Measurements from ENCODE around the gene RPTOR.
"Not testable (repeated sequence)": the region's sequence is repeated elsewhere in the genome, so short reads cannot be mapped to it uniquely, and the experiment has no call there.

RPTOR gene

DNA sequence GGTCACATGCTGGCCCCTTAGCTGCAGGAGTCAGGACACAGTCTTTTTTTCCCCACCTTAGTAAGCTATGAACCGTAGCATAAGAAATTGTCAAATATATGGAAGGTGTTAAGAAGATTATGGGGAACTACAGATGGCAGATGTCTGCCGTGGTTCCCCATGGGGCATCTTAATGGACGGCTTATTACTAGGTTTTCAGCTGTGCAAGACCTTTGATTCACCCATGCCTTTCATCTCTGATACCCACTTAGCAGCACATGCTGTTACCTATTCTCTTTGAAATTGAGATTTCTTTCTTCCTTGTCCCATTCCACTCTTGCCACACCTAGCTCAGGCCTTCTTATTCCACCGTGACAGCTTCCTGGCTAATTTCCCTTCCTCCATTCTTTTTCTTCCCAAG lies 70.7 kb downstream of the RPTOR start:
- no peak for DNase-seq (ENCODE audit: low spot score)

DNA sequence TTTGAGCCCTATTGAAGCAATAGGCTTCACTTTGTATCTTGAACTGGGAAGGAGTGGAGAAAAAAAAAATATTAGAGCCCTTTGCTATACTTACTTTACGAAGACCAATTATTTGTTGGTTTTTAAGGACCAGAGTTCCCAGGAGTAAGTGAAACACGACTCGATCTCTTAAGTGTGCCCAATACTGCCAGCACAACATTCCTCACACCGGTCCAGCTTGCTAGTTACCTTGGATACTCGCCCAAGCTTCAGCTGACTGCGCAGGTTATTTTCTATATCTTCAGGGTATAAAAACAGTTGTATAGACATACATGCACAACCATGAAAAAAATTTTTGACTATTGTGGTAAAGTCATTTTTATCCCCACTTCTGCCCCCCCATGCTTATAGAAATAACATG lies 72.1 kb downstream of the RPTOR start:
- DNase-seq (ENCODE audit: low spot score) = no peak

DNA sequence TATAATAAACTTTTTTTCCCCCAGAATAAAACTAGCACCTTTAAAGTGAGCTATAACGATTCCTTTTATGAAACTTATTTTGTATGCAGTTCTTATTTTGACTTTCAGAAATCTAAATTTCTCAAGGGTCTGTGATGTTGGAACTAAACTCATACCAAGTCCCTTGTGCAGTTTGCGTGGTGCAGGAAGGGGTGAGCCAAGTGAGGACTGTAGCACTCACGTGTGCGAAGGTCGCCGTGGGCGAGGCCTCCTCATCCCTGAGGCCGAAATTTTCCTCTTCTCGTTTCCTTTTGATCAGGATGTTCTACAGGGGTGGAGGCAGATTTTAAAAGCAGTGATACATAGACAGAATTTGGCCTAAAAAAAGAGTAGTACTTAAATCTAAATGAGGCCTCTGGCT lies 73.7 kb downstream of the RPTOR start:
- DNase-seq (ENCODE audit: low spot score) = no peak

DNA sequence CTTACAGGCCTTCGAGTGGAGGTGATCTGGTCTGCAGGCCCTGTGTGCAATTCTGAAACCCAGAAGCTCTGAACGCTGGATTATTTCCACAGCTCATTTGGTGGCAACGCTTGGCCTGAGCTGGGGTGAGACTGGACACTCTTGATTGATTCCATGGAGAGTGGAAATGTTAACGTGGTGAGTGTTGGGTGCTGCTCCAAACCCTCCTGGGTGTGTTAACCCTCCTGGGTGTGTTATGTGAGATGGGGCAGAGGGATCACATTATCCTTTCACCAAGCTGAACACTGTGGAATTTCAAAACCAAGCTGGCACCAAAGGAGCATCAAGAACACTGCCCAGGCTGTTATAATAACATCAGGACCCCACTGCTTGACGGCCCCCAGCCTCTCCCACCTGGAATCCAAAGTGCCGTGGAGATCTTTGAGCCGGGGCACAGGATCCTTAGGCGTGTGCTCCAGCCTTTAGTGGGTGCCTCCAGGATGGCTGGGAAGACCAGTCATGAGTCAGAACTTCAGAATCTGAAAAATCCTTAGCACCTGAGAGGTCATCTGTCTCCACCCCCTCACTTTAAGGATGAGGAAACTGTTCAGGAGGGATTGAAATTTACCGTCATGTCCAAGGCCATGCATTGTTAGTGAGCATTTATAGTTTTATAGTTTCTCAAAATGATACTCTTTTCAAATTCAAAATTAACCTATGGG lies 75.0 kb downstream of the RPTOR start:
- no peak for DNase-seq (ENCODE audit: low spot score)

DNA sequence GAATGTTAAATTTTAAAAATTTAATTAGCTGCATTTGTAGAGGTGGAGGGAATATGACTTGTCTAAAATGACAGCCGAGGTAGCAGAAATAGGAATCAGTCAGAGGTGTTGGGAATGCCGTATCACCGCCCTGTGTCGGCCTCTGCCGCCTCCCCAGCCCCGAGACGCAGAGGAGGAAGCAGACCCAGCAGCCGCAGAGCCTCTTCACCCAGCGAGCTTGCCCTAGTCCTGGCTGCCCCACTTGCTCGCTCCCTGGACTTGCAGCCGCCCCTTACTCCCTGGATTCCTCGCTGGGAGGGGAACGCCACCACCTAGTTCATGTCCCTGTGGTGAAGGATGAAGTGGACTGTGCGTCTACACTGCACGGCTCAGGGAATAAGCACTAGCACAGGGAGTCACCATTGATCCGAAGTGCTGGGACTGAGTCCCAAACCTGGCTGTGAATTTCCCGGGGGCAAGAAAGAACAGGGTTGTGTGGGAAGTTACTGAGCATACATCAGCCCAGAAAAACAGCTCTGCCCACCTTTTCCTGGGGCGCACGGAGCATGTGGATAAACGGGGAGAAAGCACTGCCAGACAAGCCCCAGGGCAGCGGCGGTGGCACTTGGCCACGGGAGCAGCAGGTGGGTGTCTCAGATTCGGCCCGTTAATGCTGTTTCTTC lies 76.8 kb downstream of the RPTOR start:
- DNase-seq (ENCODE audit: low spot score) = no peak

DNA sequence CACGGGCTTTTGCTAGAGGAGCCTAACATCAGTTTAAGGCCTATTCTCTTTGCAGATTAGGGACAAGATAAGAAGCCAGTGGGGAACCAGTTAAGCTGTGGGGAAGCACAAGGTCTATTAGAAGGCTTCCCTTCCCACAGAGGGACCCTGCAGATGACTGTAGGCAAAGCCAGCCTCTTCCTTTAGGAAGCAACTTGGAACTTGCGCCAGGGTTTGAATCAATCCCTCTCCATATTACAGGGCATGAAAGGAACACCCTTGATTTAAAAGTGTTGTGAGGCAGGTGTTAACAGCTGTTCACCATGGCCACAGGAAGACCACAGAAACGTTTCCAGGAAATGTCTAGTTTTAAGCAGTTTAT lies 77.3 kb downstream of the RPTOR start:
- no peak for DNase-seq (ENCODE audit: low spot score)

DNA sequence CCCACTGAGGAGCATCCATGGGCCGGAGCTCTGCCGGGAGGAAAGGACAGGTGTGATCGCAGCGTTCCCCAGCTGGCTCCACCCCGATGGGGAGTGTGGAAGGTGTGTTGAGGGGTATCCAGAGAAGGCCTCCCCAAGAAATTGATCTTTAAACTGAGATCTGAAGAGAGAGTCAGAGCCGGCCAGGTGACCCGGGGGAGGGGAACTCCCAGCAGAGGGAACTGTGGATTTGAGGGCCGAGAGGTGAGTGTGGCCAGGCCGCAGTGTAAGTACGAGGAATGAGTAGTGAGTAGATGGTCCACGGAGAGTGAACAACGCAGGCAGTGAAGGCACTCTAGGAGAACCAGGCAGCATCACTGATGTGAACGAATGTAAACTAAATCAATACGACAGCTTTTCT lies 80.2 kb downstream of the RPTOR start:
- DNase-seq (ENCODE audit: low spot score) = no peak

DNA sequence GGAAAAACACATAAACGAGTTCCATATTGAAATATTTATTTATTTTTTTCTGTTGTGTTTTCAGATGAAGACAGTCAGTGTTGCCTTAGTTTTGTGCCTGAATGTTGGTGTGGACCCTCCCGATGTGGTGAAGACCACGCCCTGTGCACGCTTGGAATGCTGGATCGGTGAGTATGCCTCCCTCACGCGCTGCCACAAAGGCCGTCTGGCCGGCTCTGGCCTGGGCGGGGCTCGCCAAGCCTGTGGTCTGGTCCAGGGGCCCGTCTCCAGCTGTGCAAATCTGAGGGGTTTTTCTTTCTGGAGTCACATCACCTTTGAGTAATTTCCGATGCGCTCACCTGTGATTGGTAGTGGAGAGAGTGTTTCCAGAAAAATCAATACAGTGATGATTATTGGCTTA lies 81.0 kb downstream of the RPTOR start:
- DNase-seq (ENCODE audit: low spot score) = no peak

DNA sequence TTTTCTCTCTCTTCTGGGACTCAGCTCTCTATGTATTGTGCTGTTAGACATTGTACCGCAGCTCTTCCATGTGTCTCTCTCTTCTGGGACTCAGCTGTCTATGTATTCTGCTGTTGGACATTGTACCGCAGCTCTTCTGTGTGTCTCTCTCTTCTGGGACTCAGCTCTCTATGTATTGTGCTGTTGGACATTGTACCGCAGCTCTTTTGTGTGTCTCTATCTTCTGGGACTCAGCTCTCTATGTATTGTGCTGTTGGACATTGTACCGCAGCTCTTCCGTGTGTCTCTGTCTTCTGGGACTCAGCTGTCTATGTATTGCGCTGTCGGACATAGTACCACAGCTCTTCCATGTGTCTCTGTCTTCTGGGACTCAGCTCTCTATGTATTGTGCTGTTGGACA lies 84.2 kb downstream of the RPTOR start:
- not testable (repeated sequence) for DNase-seq (ENCODE audit: low spot score)

DNA sequence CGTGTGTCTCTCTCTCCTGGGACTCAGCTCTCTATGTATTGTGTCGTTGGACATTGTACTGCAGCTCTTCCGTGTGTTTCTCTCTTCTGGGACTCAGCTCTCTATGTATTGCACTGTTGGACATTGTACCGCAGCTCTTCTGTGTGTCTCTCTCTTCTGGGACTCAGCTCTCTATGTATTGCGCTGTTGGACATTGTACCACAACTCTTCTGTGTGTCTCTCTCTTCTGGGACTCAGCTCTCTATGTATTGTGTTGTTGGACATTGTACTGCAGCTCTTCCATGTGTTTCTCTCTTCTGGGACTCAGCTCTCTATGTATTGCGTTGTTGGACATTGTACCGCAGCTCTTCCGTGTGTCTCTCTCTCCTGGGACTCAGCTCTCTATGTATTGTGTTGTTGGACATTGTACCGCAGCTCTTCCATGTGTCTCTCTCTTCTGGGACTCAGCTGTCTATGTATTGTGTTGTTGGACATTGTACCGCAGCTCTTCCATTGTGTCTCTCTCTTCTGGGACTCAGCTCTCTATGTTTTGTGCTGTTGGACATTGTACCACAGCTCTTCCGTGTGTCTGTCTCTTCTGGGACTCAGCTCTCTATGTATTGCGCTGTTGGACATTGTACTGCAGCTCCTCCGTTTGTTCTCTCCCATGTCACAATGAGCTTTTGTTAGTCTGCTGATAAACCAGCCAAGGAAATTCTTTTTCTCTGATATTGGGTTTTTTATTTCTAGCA lies 84.8 kb downstream of the RPTOR start:
- DNase-seq (ENCODE audit: low spot score) = no peak

DNA sequence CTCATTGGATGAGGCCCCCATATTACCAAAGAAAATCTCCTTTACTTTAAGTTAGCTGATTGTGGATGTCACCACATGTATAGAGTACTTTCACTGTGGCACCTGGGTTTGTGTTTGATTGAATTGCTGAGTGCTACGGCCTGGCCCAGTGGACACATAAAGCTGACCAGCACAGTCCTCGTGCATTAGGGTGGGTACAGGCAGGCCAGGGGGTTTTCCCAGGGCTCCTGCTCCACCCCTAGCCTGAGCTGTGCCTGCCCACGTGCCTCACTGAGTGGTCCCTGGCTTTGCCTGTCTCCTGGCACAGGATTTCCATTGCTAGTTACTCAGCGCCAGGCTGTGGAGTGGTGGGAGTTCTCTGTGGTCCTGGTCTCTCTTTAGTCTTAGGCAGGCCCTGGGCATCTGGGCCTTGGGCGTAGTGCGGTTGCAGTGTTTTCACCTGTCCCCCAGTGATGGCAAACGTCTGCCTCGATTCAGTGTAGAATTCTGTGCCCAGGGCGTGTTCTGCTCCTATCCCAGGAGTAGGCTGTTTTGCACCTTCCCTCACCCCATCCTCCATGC lies 86.0 kb downstream of the RPTOR start:
- DNase-seq (ENCODE audit: low spot score) = no peak

DNA sequence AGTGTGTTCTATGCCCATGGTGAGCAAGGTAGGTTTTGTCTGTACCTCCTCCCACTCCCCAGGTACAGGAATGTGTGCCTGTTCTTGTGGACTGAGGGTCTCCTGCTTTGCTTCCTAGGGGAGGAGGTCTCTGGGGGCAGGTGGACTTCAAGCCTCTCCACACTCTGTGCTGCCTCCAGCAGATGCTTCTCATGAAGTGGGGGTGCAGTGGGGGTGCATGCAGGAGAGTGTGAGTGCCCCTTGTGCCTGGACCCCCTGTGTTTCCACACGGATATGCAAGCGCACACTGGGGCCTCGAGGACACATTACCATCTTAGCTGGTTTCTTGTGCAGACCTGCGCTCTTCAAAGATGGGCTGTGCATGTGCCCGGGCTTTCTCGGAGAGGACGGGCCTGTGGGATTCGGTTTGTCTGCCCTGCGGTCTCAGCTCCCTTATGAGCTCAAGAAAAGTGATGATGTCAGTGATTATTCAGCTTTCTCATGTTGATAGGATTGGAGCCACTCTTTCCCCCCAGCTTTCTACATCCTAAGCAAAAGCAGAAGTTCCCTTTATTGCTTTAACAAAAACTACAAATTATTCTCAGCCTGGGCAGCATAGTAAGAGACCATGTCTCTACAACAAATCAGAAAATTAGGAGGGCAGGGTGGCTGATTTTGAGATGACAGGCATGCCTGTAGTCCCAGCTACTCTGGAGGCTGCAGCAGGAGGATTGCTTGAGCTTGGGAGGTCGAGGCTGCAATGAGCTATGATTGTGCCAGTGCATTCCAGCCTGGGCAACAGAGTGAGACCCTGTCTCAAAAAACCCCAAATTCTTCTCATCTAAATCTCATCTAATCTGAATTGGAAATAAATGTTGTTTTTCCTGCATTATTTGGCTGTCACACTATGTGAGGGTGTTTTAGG lies 86.8 kb downstream of the RPTOR start:
- no peak for DNase-seq (ENCODE audit: low spot score)

DNA sequence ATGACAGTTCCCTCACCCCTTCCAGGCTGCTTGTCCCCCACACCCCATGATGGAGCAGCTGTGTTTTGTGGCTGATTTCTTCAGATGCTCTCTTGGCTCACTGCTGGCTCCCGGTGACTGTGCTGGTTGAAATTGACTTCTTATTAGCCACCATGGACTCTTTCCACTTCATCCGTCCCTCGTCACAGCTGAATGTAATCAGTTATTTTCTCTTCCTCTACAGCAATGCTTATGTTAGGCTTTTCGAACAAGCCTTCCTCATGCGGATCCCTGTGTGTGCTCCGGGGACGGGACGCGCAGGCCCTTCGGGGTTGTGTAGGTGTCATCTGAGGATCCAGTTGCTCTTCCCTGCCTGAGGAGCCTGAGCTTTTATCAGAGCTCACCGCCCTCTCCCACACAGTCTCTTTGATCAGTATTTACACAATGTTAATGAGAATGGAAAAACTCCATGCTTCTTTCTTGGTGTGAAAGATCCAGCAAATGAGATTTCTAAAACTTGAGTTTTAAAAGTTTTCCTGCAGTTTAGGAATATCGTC lies 87.5 kb downstream of the RPTOR start:
- DNase-seq (ENCODE audit: low spot score) = no peak

DNA sequence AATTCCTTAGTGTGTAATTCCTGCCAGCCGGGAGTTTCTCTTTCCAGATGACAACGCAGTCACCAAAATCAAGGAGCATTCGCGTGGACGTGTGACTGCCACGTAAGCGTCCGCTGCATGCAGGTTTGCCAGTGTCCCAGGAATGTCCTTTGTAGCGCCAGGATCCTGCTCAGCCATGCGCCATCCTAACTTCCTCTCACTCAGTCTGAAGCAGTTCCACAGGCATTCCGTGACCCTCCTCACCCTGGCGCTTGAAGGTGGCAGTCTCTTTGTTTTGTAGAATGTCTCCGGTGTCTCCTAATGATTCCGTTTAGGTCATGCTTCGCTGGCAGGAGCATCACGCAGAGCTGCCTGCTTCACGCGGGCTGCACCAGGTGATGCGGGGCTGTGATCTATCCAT lies 88.6 kb downstream of the RPTOR start:
- DNase-seq (ENCODE audit: low spot score) = no peak

DNA sequence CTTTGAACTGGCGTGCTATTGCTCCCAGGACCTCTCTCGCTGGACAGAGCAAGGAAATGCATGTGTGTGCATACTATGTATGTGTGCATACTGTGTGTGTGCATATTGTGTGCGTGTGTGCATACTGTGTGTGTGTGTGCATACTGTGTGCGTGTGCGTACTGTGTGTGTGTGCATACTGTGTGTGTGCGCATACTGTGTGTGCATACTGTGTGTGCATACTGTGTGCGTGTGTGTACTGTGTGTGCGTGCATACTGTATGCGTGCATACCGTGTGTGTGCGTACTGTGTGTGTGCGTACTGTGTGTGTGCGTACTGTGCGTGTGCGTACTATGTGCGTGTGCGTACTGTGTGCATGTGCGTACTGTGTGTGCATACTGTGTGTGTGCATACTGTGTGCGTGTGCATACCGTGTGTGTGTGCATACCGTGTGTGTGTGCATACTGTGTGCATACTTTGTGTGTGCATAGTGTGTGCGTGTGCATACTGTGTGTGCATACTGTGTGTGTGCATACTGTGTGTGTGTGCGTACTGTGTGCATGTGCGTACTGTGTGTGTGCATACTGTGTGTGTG lies 89.4 kb downstream of the RPTOR start:
- no peak for DNase-seq (ENCODE audit: low spot score)

DNA sequence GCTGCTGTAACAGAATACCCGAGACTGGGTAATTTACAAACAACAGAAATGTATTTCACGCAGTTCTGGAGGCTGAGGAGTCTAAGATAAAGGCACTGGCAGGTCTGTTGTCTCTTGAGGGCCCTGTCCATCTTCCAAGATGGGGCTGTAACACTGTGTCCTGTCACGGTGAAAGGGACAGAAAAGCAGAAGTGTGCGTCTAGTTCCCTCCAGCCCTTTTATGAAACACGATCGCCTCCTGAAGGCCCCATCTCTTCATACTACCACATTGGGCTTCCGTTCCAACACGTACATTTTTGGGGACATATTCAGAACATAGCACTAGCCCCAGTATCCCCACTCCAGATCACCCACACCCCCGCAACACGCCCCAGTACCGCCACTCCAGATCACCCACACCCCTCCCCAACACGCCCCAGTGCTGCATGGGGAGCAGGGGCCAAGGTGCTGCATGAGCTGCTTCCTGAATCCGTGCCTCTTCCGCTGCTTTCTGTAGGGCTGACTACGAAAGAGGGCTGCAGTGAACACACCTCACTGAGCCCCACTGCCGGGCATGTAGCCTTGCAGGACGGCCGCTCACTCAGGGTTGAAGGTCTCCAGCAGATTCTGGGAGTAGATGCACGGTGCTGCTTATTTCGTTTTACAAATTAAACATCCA lies 91.9 kb downstream of the RPTOR start:
- no peak for DNase-seq (ENCODE audit: low spot score)

DNA sequence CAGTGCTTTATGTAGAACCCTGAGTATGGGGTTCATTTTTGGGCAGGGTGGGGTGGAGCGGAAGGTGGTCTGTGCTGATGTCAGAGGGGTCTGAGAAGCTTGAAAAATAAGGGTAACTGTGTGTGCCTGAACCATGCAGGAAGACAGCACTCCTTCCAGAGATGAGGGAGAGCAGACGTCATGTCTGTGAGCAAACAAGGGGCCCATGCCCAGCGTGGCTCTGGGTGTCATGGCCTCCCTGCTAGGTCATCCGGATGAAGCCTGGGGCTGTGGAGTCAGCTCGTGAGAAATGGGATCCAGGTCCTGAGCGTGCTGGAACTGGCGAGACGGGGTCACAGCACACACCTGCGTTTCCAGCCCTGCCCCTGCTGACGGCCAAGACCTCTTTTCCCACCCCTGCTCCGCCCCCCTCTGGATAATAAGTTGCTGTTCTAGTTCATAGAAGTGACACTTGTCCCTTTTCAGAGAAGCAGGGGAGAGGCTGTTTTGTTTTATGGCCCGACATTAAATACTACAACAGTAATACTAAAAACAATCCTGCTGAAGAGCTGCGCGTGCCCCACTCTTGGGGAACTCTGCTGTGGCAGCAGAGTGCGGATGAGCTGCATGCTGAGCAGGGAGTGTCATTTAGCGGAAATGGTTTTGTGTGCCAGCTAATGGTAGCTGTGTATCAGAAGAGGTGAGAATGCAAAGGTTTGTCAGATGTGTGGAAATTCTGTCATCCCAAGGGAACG lies 92.6 kb downstream of the RPTOR start:
- no peak for DNase-seq (ENCODE audit: low spot score)

DNA sequence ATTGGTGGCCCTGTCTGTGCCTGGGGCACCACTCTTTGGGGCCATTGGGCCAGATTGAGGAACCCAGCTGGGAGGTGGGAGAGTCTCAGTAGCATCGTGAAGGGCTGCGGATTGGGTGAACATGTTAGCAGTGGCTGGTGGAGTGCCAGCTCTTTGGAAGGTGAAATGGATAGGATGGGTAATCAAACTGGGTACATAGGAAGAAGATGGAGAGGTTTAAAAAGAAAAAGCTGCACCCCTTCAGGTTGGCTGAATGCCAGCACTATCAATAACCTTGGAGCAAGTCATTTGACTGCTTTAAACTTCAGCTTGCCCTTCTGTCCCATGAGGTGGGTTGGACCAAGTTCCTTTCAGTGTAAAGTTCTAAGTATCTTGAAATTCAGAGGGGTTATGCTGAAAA lies 95.0 kb downstream of the RPTOR start:
- no peak for DNase-seq (ENCODE audit: low spot score)

DNA sequence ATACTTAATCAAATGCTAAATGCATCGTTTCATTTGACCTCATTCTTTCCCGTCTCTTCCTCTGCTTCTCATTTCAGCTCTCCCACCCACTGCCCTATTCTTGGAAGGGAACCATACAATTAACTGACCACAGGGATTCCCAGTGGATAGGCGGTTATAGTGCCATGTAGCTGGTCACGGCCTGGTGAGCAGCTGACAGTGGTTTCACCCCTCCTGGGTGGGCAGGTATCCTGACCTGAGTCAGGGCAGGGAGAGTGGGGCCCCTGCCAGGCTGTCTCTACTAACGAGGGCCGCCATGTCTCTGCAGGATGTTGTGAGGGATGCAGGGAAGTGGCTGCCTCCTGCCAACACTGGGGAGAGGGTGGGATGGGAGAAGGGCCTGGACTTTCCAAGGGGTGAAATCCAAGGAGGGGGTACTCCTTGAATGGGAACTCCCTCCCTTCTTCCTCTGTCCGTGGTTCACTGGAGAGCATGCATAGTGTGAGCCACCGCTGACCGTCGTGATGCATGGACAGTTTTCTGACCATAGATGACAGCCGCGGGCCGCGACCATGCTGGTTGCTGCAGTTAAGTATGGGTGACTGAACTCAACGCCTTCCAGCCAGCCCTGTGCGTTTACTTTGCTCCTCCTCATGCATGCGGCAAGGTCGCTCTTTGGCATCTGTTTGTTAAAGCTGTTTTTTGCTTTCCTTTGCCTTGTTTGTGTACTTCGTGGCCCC lies 95.9 kb downstream of the RPTOR start:
- DNase-seq (ENCODE audit: low spot score) = no peak

Data from COLO829 (cell line).